ENCODE measurements around the gene HSF5. TPM values are rescaled to one million over a fixed set of nuclear protein-coding genes. Genes with fewer than 3 reads are reported as not detected.

Gene HSF5
- total RNA-seq, 1 experiment from 2014 or later = not detected

GRCh38 chr17:58535431-58535830 lies 47.2 kb upstream of the HSF5 start:
- Histone ChIP-seq H3K9ac (ENCODE audit: low read length) (peak overlapping the region; percentile 1; the same call in 1 of the 2 replicates), H3K36me3 (ENCODE audit: control insufficient read depth in 1 of 2, insufficient read depth in 2 of 2, low read length in 2 of 2) (no peaks in the 10 kb centered on the region), H3K27me3 (ENCODE audit: insufficient read depth, low read length) (no peaks in the 10 kb centered on the region; the same call in 1 of the 2 replicates), H3K79me2 (ENCODE audit: insufficient read depth, low read length) (no peaks in the 10 kb centered on the region), H3K4me1 (ENCODE audit: control insufficient read depth in 1 of 2, insufficient read depth in 2 of 2, low read length in 2 of 2) (peaks cover 25 to 57% of the 10 kb centered on the region in 2 experiments), H3K4me2 (ENCODE audit: low read length) (peak overlapping the region; percentile 61), H3K9me3 (ENCODE audit: control insufficient read depth in 1 of 2, insufficient read depth in 1 of 2, low read depth in 1 of 2, low read length in 2 of 2) (no peaks in the 10 kb centered on the region), H3K9me2 (ENCODE audit: insufficient read depth) (no peaks in the 10 kb centered on the region), H3K4me3 (replicated peaks in 1 of 2; ENCODE audit: low read depth in 1 of 2, low read length in 2 of 2) (peak overlapping the region in 1 of 2 experiments; percentile 17; a peak in 1 of 4 replicates), H3K27ac (ENCODE audit: low read depth, low read length) (no peak overlapping the region), H4K20me1 (ENCODE audit: insufficient read depth) (no peaks in the 10 kb centered on the region), H2AFZ (ENCODE audit: low read depth, low read length, poor library complexity, severe bottlenecking) (peak overlapping the region; percentile 49)
- ATAC-seq (peak; percentile 42), DNase-seq (ENCODE audit: low read depth, low spot score) (peak; percentile 56)
- TF ChIP-seq JUND (IDR thresholded peaks at IDR 0.05) = peak; percentile 75
- peak; percentile 80 for TF ChIP-seq FOSL1 (IDR thresholded peaks at IDR 0.05; ENCODE audit: low read depth)
- peak; percentile 93 for TF ChIP-seq TCF7L2 (IDR thresholded peaks at IDR 0.05; ENCODE audit: borderline replicate concordance, extremely low read depth, insufficient read depth, insufficient read length)
- TF ChIP-seq MAX (IDR thresholded peaks at IDR 0.05) = no peak
- peak; percentile 13 for TF ChIP-seq YY1 (IDR thresholded peaks at IDR 0.05; ENCODE audit: extremely low read depth, insufficient replicate concordance, low read depth, low read length)
- ChIA-PET POLR2A (interaction anchor here (0.6 to 4.8 kb wide), 2 partner anchors 50 to 96 kb away, joined by 3 to 33 read pairs; no protein-coding TSS in a partner anchor), RAD21 (ENCODE audit: low non-redundant PET in 1 of 2, low total read pairs in 2 of 2, uncharacterized antibody in 2 of 2, unreplicated experiment in 2 of 2) (no interaction called here), CTCF (interaction anchor here (0.6 to 2.5 kb wide), 6 partner anchors 10 to 469 kb away, joined by 3 to 7 read pairs (median 3); no protein-coding TSS in a partner anchor)
- intact Hi-C loops (cut with micrococcal nuclease) = no loop called here
- BruUV-seq (replicated peaks) = no TSS peak

GRCh38 chr17:58534901-58535421 lies 46.8 kb upstream of the HSF5 start:
- H3K9me3 ChIP-seq (ENCODE audit: control insufficient read depth in 1 of 2, insufficient read depth in 1 of 2, low read depth in 1 of 2, low read length in 2 of 2) = no peaks in the 10 kb centered on the region
- no peaks in the 10 kb centered on the region; the same call in 1 of the 2 replicates for H3K27me3 ChIP-seq (ENCODE audit: insufficient read depth, low read length)
- H3K9me2 ChIP-seq (ENCODE audit: insufficient read depth) = no peaks in the 10 kb centered on the region
- no peaks in the 10 kb centered on the region for H3K79me2 ChIP-seq (ENCODE audit: insufficient read depth, low read length)
- ChIA-PET POLR2A (interaction anchor here (0.6 to 4.8 kb wide), 2 partner anchors 49 to 96 kb away, joined by 3 to 33 read pairs; no protein-coding TSS in a partner anchor), RAD21 (ENCODE audit: low non-redundant PET in 1 of 2, low total read pairs in 2 of 2, uncharacterized antibody in 2 of 2, unreplicated experiment in 2 of 2) (interaction anchor here in 1 of 2 experiments (0.6 kb wide), 1 partner anchor 96 kb away, joined by 3 read pairs; no protein-coding TSS in a partner anchor), CTCF (interaction anchor here (0.6 to 2.5 kb wide), 5 partner anchors 9 to 94 kb away, joined by 3 to 7 read pairs (median 3); no protein-coding TSS in a partner anchor)
- H3K36me3 ChIP-seq (ENCODE audit: control insufficient read depth in 1 of 2, insufficient read depth in 2 of 2, low read length in 2 of 2) = no peaks in the 10 kb centered on the region
- peak; percentile 50 for ATAC-seq
- TF ChIP-seq SP1 (IDR thresholded peaks at IDR 0.05; ENCODE audit: low read depth) (no peak), FOSL1 (IDR thresholded peaks at IDR 0.05; ENCODE audit: low read depth) (no peak), ATF3 (IDR thresholded peaks at IDR 0.05) (no peak), RAD21 (IDR thresholded peaks at IDR 0.05; ENCODE audit: low read depth) (no peak), SRF (IDR thresholded peaks at IDR 0.05; ENCODE audit: low read depth) (no peak), TCF7L2 (IDR thresholded peaks at IDR 0.05; ENCODE audit: borderline replicate concordance, extremely low read depth, insufficient read depth, insufficient read length) (no peak), EZH2 (IDR thresholded peaks at IDR 0.05) (no peak), EZH2phosphoT487 (IDR thresholded peaks at IDR 0.05; ENCODE audit: borderline replicate concordance) (no peak), MAX (IDR thresholded peaks at IDR 0.05) (no peak), EGR1 (IDR thresholded peaks at IDR 0.05; ENCODE audit: low read depth) (no peak), ZNF274 (IDR thresholded peaks at IDR 0.05; ENCODE audit: low read depth, low read length) (no peak), POLR2A (IDR thresholded peaks at IDR 0.05; ENCODE audit: borderline replicate concordance, extremely low read depth, insufficient read depth, insufficient read length) (no peak), YY1 (IDR thresholded peaks at IDR 0.05; ENCODE audit: extremely low read depth, insufficient replicate concordance, low read depth, low read length) (no peak)
- peak; percentile 24 for DNase-seq (ENCODE audit: low read depth, low spot score)
- peak overlapping the region; percentile 61 for H3K4me2 ChIP-seq (ENCODE audit: low read length)
- intact Hi-C loops (cut with micrococcal nuclease) = no loop called here
- peaks cover 25 to 57% of the 10 kb centered on the region in 2 experiments for H3K4me1 ChIP-seq (ENCODE audit: control insufficient read depth in 1 of 2, insufficient read depth in 2 of 2, low read length in 2 of 2)
- H3K4me3 ChIP-seq (replicated peaks in 1 of 2; ENCODE audit: low read depth in 1 of 2, low read length in 2 of 2) = peak overlapping the region in 1 of 2 experiments; percentile 17; a peak in 1 of 4 replicates
- H4K20me1 ChIP-seq (ENCODE audit: insufficient read depth) = no peaks in the 10 kb centered on the region
- 0 out of 2 replicates have a peak overlapping the region, but pooled peaks have one; percentile 1 for H3K9ac ChIP-seq (ENCODE audit: low read length)
- no TSS peak for BruUV-seq (replicated peaks)
- H2AFZ ChIP-seq (ENCODE audit: low read depth, low read length, poor library complexity, severe bottlenecking) = peak overlapping the region; percentile 49
- no peak overlapping the region for H3K27ac ChIP-seq (ENCODE audit: low read depth, low read length)
